ENCODE data around the gene SLC7A10. TPM values are rescaled to one million over a fixed set of nuclear protein-coding genes. Genes with fewer than 3 reads are reported as not detected.

SLC7A10 gene
- polyA plus RNA-seq, 1 of the 3 experiments (the other 2 are of a cell fraction), result 0.02 TPM

- H3K27ac ChIP-seq (ENCODE audit: low read depth in 2 of 2, low read length in 1 of 2), result no peak overlapping the region
Observed at GRCh38 chr19:33189453-33189852, 36.2 kb downstream of the SLC7A10 start.

GRCh38 chr19:33187183-33187540, 38.5 kb downstream of the SLC7A10 start:
- Histone ChIP-seq H3K4me2 (no peak overlapping the region), H3K79me2 (ENCODE audit: insufficient read depth) (no peaks in the 10 kb centered on the region), H3K27me3 (ENCODE audit: insufficient read depth) (no peaks in the 10 kb centered on the region), H3K27ac (ENCODE audit: low read depth in 2 of 2, low read length in 1 of 2) (no peak overlapping the region), H3F3A (replicated peaks; ENCODE audit: insufficient read depth) (no peaks in the 10 kb centered on the region), H3K36me3 (replicated peaks in 1 of 2; ENCODE audit: control insufficient read depth in 1 of 2, insufficient read depth in 2 of 2, low read length in 1 of 2) (no peaks in the 10 kb centered on the region), H3K4me1 (ENCODE audit: control insufficient read depth in 1 of 2, insufficient read depth in 2 of 2, low read depth in 1 of 2, low read length in 1 of 2) (peaks cover 0 to 2% of the 10 kb centered on the region in 2 experiments; a peak in 1 of 4 replicates), H3K9me3 (no peaks in the 10 kb centered on the region), H2AFZ (ENCODE audit: low read depth) (no peak overlapping the region), H3K9ac (no peak overlapping the region), H3K9me2 (no peaks in the 10 kb centered on the region), H3K4me3 (ENCODE audit: low read depth in 2 of 2, low read length in 1 of 2) (no peak overlapping the region), H4K20me1 (ENCODE audit: insufficient read depth) (no peaks in the 10 kb centered on the region)
- POLR2A ChIA-PET, result no interaction called here
- CTCF ChIA-PET, result interaction anchor here (1.0 to 6.3 kb wide), 6 partner anchors 10 to 855 kb away, joined by 3 to 157 read pairs (median 4); no protein-coding TSS in a partner anchor
- WGBS (ENCODE audit: low lambda C conversion rate), result 77% methylated on average over 8 of the region's 8 CpGs
- no peak for DNase-seq
- TF ChIP-seq CTCF (IDR thresholded peaks at IDR 0.05), result no peak
- no peak for TF ChIP-seq PBX3 (IDR thresholded peaks at IDR 0.05)
- TF ChIP-seq CHD2 (IDR thresholded peaks at IDR 0.05; ENCODE audit: low read length, partially characterized antibody), result no peak
- TF ChIP-seq USF1 (IDR thresholded peaks at IDR 0.05; ENCODE audit: borderline replicate concordance, low read depth), result no peak
- no peak for TF ChIP-seq USF2 (IDR thresholded peaks at IDR 0.05; ENCODE audit: borderline replicate concordance, low read depth, low read length)
- no peak for TF ChIP-seq TAF1 (IDR thresholded peaks at IDR 0.05; ENCODE audit: borderline replicate concordance, low read depth, low read length)
- no peak for TF ChIP-seq TCF12 (IDR thresholded peaks at IDR 0.05)
- no peak for TF ChIP-seq EZH2phosphoT487 (IDR thresholded peaks at IDR 0.05; ENCODE audit: borderline replicate concordance, low read depth)

More at GRCh38 chr19:33189453-33189852, 36.2 kb downstream of the SLC7A10 start:
- no peaks in the 10 kb centered on the region for H3K9me3 ChIP-seq
- H3K9me2 ChIP-seq, result no peaks in the 10 kb centered on the region
- H3K27me3 ChIP-seq (ENCODE audit: insufficient read depth), result no peaks in the 10 kb centered on the region
- no peaks in the 10 kb centered on the region for H3F3A ChIP-seq (replicated peaks; ENCODE audit: insufficient read depth)
- no peaks in the 10 kb centered on the region for H3K36me3 ChIP-seq (replicated peaks in 1 of 2; ENCODE audit: control insufficient read depth in 1 of 2, insufficient read depth in 2 of 2, low read length in 1 of 2)
- ChIA-PET CTCF (interaction anchor here (0.6 to 1.8 kb wide), 3 partner anchors 8 to 64 kb away, joined by 3 to 5 read pairs (median 3); no protein-coding TSS in a partner anchor), POLR2A (no interaction called here)
- H4K20me1 ChIP-seq (ENCODE audit: insufficient read depth), result no peaks in the 10 kb centered on the region
- no peak overlapping the region for H3K4me2 ChIP-seq
- no peak overlapping the region for H3K4me3 ChIP-seq (ENCODE audit: low read depth in 2 of 2, low read length in 1 of 2)
- H3K4me1 ChIP-seq (ENCODE audit: control insufficient read depth in 1 of 2, insufficient read depth in 2 of 2, low read depth in 1 of 2, low read length in 1 of 2), result peaks cover 0 to 4% of the 10 kb centered on the region in 2 experiments; a peak in 1 of 4 replicates
- no peaks in the 10 kb centered on the region for H3K79me2 ChIP-seq (ENCODE audit: insufficient read depth)
- DNase-seq, result no peak
- no CpG with 5 or more reads among the region's 1 CpG for WGBS (ENCODE audit: low lambda C conversion rate)
- no peak overlapping the region for H3K9ac ChIP-seq
- TF ChIP-seq USF2 (IDR thresholded peaks at IDR 0.05; ENCODE audit: borderline replicate concordance, low read depth, low read length) (no peak), EZH2phosphoT487 (IDR thresholded peaks at IDR 0.05; ENCODE audit: borderline replicate concordance, low read depth) (no peak), USF1 (IDR thresholded peaks at IDR 0.05; ENCODE audit: borderline replicate concordance, low read depth) (no peak), MEF2A (IDR thresholded peaks at IDR 0.05; ENCODE audit: borderline replicate concordance, low read depth) (no peak), CTCF (IDR thresholded peaks at IDR 0.05) (no peak), RCOR1 (IDR thresholded peaks at IDR 0.05; ENCODE audit: low read length) (no peak), GABPA (IDR thresholded peaks at IDR 0.05; ENCODE audit: low read depth) (no peak)
- no peak overlapping the region for H2AFZ ChIP-seq (ENCODE audit: low read depth)

All from SK-N-SH (cell line).